ENCODE measurements around the gene SEMA6D.

GRCh38 chr15:47803767-47804166 is 86.5 kb downstream of the SEMA6D start:
- TF ChIP-seq EZH2 (IDR thresholded peaks at IDR 0.05; ENCODE audit: low read length) (no peak), CTCF (optimal IDR thresholded peaks at IDR 0.05 in 1 of 3, IDR thresholded peaks at IDR 0.05 in 1 of 3, conservative IDR thresholded peaks at IDR 0.05 in 1 of 3; ENCODE audit: extremely low read depth in 1 of 3, insufficient read depth in 2 of 3, low read length in 3 of 3) (no peak)
